Measurements from ENCODE around the gene KANK4. TPM values are rescaled to one million over a fixed set of nuclear protein-coding genes. Genes with fewer than 3 reads are reported as not detected.

Gene KANK4
- polyA plus RNA-seq, 2 of the 4 experiments (the other 2 are of a cell fraction) = 0.66 to 0.81 TPM

DNA sequence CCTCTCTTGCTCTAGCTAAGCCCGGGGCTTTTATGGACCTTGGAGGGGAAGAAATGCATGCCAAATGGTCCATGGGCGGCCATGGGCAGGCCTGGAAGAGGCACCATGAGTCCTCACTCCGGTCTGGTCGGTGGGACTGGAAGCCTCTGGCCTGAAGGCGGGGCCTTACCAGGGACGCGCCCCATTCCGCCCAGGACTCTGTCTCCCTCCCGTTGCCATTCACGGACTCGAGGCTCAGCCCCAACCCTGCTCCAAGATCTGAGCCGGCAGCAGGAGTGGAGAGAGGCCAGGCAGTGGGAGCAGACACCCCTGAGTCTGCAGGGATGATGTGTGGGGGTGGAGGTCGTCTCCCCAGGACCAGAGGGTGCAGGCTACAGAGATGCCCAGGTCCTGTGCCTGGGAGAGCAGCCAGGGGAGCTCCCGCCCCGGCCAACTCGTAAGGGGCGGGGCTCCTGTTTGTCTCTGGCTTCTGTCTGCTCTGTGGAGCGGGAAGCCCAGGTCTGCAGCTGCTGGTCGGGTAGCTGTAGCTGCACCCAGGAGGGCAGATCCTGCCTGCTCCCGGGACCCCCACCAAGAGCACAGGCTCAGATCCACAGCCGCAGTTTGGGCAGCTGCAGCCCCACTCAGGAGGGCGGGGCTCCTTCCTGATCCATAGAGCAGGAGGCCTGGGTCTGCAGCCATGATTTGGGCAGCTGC lies 8.3 kb upstream of the KANK4 start:
- TF ChIP-seq ESRRA (IDR thresholded peaks at IDR 0.05; ENCODE audit: borderline replicate concordance, low read length) = no peak
- TF ChIP-seq, protein P1, sequence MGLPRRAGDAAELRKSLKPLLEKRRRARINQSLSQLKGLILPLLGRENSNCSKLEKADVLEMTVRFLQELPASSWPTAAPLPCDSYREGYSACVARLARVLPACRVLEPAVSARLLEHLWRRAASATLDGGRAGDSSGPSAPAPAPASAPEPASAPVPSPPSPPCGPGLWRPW (IDR thresholded peaks at IDR 0.05) = no peak
- 64% methylated on average over 6 of the region's 22 CpGs for WGBS (ENCODE audit: missing lambda C conversion rate)
- ATAC-seq (no peak), FAIRE-seq (no peak), DNase-seq (ENCODE audit: low read depth in 1 of 2, low spot score in 1 of 2) (no peak)
- Histone ChIP-seq H3K4me1 (peaks cover 8% of the 10 kb centered on the region; the same call in 1 of the 3 replicates), H3K27ac (no peak overlapping the region), H3K4me3 (no peak overlapping the region), H3K9me3 (no peaks in the 10 kb centered on the region), H3K4me2 (no peak overlapping the region)
- ChIA-PET POLR2A (no interaction called here), CTCF (interaction anchor here (0.8 kb wide), 1 partner anchor 12 kb away, joined by 3 read pairs; no protein-coding TSS in a partner anchor)

- FAIRE-seq = no peak
- WGBS (ENCODE audit: missing lambda C conversion rate) = 33% methylated on average over 2 of the region's 2 CpGs
These were observed 6.4 kb upstream of the KANK4 start for GRCh38 chr1:62325681-62326080.

DNA sequence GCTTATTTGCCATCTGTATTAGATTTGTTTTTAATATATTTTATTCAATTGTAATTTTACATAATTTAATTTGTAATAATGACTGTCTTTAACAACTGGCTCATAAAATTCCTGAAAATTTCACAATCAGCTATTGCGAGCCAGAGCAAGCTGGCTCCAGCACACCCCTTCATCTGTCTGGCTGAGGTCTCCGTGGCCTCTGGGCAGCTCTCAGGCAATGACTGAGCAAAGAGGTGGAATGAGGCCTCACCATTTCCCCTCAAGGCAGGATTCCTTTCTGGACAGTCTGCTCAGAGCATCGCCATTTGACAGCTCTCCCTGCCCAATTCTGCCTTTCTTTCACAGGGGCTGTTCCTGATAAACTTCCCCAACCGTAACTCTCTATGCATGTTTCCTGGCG lies 5.8 kb upstream of the KANK4 start:
- Histone ChIP-seq H3K4me2 (no peak overlapping the region), H3K4me3 (no peak overlapping the region), H3K9me3 (no peaks in the 10 kb centered on the region), H3K4me1 (peaks cover 25% of the 10 kb centered on the region), H3K27ac (peak overlapping the region in 1 of 2 experiments; percentile 44; a peak in 2 of 6 replicates)
- ChIA-PET CTCF (no interaction called here), POLR2A (no interaction called here)
- peak in 1 of 2 experiments; percentile 25; a peak in 2 of 6 replicates for ATAC-seq
- no peak for TF ChIP-seq MAX (IDR thresholded peaks at IDR 0.05)
- no peak for TF ChIP-seq HEYL (CRISPR knock-in tag; IDR thresholded peaks at IDR 0.05)
- no peak for TF ChIP-seq GATA3 (IDR thresholded peaks at IDR 0.05; ENCODE audit: borderline replicate concordance)
- no peak for TF ChIP-seq NR3C1 (IDR thresholded peaks at IDR 0.05)
- TF ChIP-seq KDM1A (IDR thresholded peaks at IDR 0.05; ENCODE audit: low read depth) = no peak
- TF ChIP-seq EHF (CRISPR knock-in tag; IDR thresholded peaks at IDR 0.05) = no peak
- TF ChIP-seq EHMT2 (IDR thresholded peaks at IDR 0.05; ENCODE audit: low read depth) = no peak
- no peak for TF ChIP-seq ZSCAN20 (CRISPR knock-in tag; IDR thresholded peaks at IDR 0.05)
- TF ChIP-seq POLR2A (IDR thresholded peaks at IDR 0.05; ENCODE audit: low read length) = no peak
- no peak for TF ChIP-seq EP300 (IDR thresholded peaks at IDR 0.05)
- no peak for TF ChIP-seq CBX2 (IDR thresholded peaks at IDR 0.05; ENCODE audit: borderline replicate concordance, low read depth)
- TF ChIP-seq HOXB5 (CRISPR knock-in tag; IDR thresholded peaks at IDR 0.05) = no peak
- no peak for TF ChIP-seq NPAS2 (CRISPR knock-in tag; IDR thresholded peaks at IDR 0.05; ENCODE audit: borderline replicate concordance)
- no peak for DNase-seq (ENCODE audit: low read depth in 1 of 2, low spot score in 1 of 2)
- FAIRE-seq = no peak
- WGBS (ENCODE audit: missing lambda C conversion rate) = 83% methylated on average over 5 of the region's 5 CpGs

More at GRCh38 chr1:62325681-62326080, 6.4 kb upstream of the KANK4 start:
- no peak overlapping the region for H3K4me3 ChIP-seq
- no peak for ATAC-seq
- peak overlapping the region in 1 of 2 experiments; percentile 44; a peak in 2 of 6 replicates for H3K27ac ChIP-seq
- no peak overlapping the region for H3K4me2 ChIP-seq
- TF ChIP-seq TP53 (CRISPR knock-in tag; IDR thresholded peaks at IDR 0.05) (no peak), RNF2 (IDR thresholded peaks at IDR 0.05; ENCODE audit: borderline replicate concordance, low read depth) (no peak), CHD4 (IDR thresholded peaks at IDR 0.05; ENCODE audit: borderline replicate concordance) (no peak)
- ChIA-PET POLR2A (no interaction called here), CTCF (no interaction called here)
- no peak for DNase-seq (ENCODE audit: low read depth in 1 of 2, low spot score in 1 of 2)
- H3K9me3 ChIP-seq = no peaks in the 10 kb centered on the region
- H3K4me1 ChIP-seq = peaks cover 25% of the 10 kb centered on the region

DNA sequence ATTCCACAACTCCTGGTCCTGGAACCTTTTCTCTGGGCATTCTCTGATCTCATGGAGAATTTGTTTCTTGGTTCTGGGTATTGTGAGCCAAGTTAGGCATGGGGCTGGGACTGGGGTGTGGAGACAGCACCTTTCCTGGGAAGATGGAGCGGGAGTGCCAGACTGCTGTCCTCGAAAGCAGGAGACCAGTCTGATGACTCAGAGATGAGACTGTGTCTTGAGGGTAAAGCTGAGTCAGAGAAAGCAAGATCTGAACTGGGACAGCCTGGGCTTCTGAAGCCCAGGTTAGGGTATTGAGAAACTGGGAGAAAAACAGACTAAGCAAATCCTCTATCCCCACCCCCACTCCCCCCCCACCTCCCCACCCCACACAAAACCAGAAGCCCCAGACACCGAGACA lies 2.2 kb upstream of the KANK4 start:
- CTCF ChIA-PET = interaction anchor here (0.6 to 0.7 kb wide), 2 partner anchors 146 to 211 kb away, joined by 3 to 5 read pairs; no protein-coding TSS in a partner anchor
- no peak for FAIRE-seq

More for the DNA sequence above, 2.2 kb upstream of the KANK4 start:
- Histone ChIP-seq H3K27ac (peak overlapping the region; percentile 66 to 84), H3K4me1 (peaks cover 25% of the 10 kb centered on the region), H3K4me3 (no peak overlapping the region), H3K4me2 (peak overlapping the region; percentile 62), H3K9me3 (no peaks in the 10 kb centered on the region)
- POLR2A ChIA-PET = no interaction called here
- WGBS (ENCODE audit: missing lambda C conversion rate) = 5% methylated on average over 3 of the region's 3 CpGs
- peak; percentile 55 to 76 for DNase-seq (ENCODE audit: low read depth in 1 of 2, low spot score in 1 of 2)
- peak; percentile 92 to 93 for ATAC-seq
- peak; percentile 62 for TF ChIP-seq MAFK (IDR thresholded peaks at IDR 0.05; ENCODE audit: partially characterized antibody)
- no peak for TF ChIP-seq POLR2AphosphoS2 (conservative IDR thresholded peaks at IDR 0.05; ENCODE audit: low read length)
- TF ChIP-seq JUNB (IDR thresholded peaks at IDR 0.05) = peak; percentile 65
- TF ChIP-seq ZFP36 (IDR thresholded peaks at IDR 0.05; ENCODE audit: borderline replicate concordance, partially characterized antibody) = no peak
- no peak for TF ChIP-seq ZC3H11A (IDR thresholded peaks at IDR 0.05)
- TF ChIP-seq ELK1 (IDR thresholded peaks at IDR 0.05; ENCODE audit: low read depth, low read length) = no peak
- TF ChIP-seq FOSL2 (IDR thresholded peaks at IDR 0.05) = peak; percentile 72
- peak; percentile 81 for TF ChIP-seq FOSL2 (CRISPR knock-in tag; IDR thresholded peaks at IDR 0.05)
- peak in 1 of 2 experiments; percentile 22; a peak in 1 of 4 replicates for TF ChIP-seq CEBPB (IDR thresholded peaks at IDR 0.05)
- peak; percentile 37; the same call in 1 of the 2 replicates for TF ChIP-seq MAX (IDR thresholded peaks at IDR 0.05)
- TF ChIP-seq, protein P2, sequence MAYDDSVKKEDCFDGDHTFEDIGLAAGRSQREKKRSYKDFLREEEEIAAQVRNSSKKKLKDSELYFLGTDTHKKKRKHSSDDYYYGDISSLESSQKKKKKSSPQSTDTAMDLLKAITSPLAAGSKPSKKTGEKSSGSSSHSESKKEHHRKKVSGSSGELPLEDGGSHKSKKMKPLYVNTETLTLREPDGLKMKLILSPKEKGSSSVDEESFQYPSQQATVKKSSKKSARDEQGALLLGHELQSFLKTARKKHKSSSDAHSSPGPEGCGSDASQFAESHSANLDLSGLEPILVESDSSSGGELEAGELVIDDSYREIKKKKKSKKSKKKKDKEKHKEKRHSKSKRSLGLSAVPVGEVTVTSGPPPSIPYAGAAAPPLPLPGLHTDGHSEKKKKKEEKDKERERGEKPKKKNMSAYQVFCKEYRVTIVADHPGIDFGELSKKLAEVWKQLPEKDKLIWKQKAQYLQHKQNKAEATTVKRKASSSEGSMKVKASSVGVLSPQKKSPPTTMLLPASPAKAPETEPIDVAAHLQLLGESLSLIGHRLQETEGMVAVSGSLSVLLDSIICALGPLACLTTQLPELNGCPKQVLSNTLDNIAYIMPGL (CRISPR knock-in tag; IDR thresholded peaks at IDR 0.05; ENCODE audit: borderline replicate concordance) = no peak

All from A549 (cell line).